ENCODE measurements around the gene PTPN20.
A peak's percentile ranks its signal among the peaks of the same experiment; 100 is the strongest.

PTPN20 gene

GRCh38 chr10:47022311-47023131 is 111.3 kb downstream of the PTPN20 start:
- DNase-seq = peak; percentile 48

GRCh38 chr10:47023237-47024045 is 112.2 kb downstream of the PTPN20 start:
- peak; percentile 49 for DNase-seq

- DNase-seq = peak; percentile 28
These were observed 112.8 kb downstream of the PTPN20 start for GRCh38 chr10:47024046-47024322.

GRCh38 chr10:47024399-47025252 is 113.4 kb downstream of the PTPN20 start:
- DNase-seq = peak; percentile 82

GRCh38 chr10:47025253-47025539 is 114.0 kb downstream of the PTPN20 start:
- peak; percentile 51 for DNase-seq

- peak; percentile 36 for DNase-seq
These were observed 114.5 kb downstream of the PTPN20 start for GRCh38 chr10:47025540-47026300.

GRCh38 chr10:47026301-47027107 is 115.3 kb downstream of the PTPN20 start:
- peak; percentile 38 for DNase-seq

- DNase-seq = peak; percentile 43
These were observed 116.0 kb downstream of the PTPN20 start for GRCh38 chr10:47027108-47027783.

- DNase-seq = no peak
These were observed 116.6 kb downstream of the PTPN20 start for GRCh38 chr10:47027784-47028260.

GRCh38 chr10:47028466-47028865 is 117.2 kb downstream of the PTPN20 start:
- peak; percentile 37 for DNase-seq

GRCh38 chr10:47029181-47030009 is 118.2 kb downstream of the PTPN20 start:
- DNase-seq = peak; percentile 32

- peak; percentile 18 for DNase-seq
These were observed 119.0 kb downstream of the PTPN20 start for GRCh38 chr10:47030191-47030703.

- DNase-seq = peak; percentile 29
These were observed 120.1 kb downstream of the PTPN20 start for GRCh38 chr10:47031211-47031900.

- DNase-seq = peak; percentile 34
These were observed 120.8 kb downstream of the PTPN20 start for GRCh38 chr10:47031901-47032465.

GRCh38 chr10:47033081-47033480 is 121.9 kb downstream of the PTPN20 start:
- peak; percentile 29 for DNase-seq

GRCh38 chr10:47033541-47034270 is 122.5 kb downstream of the PTPN20 start:
- peak; percentile 29 for DNase-seq

GRCh38 chr10:47034441-47035051 is 123.3 kb downstream of the PTPN20 start:
- peak; percentile 29 for DNase-seq
